Measurements from ENCODE around the gene CDKL5. TPM values are rescaled to one million over a fixed set of nuclear protein-coding genes. Genes with fewer than 3 reads are reported as not detected.

CDKL5 gene
- total RNA-seq, 1 donor from 2014 or later, result 30.6 TPM

DNA sequence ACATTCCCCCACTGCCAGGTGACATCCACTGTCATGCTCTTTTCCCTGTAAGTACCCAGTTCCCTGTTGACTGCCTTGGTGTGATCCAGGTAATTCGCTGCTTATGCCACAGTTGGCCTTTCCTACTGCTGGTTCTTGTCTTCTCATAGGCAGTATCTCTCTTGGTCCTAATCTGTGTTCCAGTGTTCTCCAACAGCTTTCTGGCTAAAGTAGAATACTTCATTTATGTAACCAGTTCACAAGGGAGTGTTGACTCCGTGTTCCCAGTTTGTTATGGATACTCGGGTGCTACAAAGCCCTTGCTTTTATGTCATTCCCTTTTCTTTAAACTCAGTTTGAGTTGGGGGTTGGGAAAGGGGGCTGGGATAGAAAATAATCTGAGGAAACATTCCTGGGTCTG, 148.1 kb downstream of the CDKL5 start:
- no peaks in the 10 kb centered on the region for H3K4me1 ChIP-seq
- H3K9me3 ChIP-seq, result no peaks in the 10 kb centered on the region
- intact Hi-C loops (cut with DNase I), result no loop called here
- DNase-seq (no peak), ATAC-seq (peak in 1 of 2 donors; percentile 32)
- no peaks in the 10 kb centered on the region for H3K36me3 ChIP-seq
- TF ChIP-seq, protein P1, sequence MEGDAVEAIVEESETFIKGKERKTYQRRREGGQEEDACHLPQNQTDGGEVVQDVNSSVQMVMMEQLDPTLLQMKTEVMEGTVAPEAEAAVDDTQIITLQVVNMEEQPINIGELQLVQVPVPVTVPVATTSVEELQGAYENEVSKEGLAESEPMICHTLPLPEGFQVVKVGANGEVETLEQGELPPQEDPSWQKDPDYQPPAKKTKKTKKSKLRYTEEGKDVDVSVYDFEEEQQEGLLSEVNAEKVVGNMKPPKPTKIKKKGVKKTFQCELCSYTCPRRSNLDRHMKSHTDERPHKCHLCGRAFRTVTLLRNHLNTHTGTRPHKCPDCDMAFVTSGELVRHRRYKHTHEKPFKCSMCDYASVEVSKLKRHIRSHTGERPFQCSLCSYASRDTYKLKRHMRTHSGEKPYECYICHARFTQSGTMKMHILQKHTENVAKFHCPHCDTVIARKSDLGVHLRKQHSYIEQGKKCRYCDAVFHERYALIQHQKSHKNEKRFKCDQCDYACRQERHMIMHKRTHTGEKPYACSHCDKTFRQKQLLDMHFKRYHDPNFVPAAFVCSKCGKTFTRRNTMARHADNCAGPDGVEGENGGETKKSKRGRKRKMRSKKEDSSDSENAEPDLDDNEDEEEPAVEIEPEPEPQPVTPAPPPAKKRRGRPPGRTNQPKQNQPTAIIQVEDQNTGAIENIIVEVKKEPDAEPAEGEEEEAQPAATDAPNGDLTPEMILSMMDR (IDR thresholded peaks at IDR 0.05), result no peak
- H3K27me3 ChIP-seq (ENCODE audit: low read depth), result no peaks in the 10 kb centered on the region
- H3K27ac ChIP-seq, result no peak overlapping the region
- H3K4me3 ChIP-seq, result no peak overlapping the region

- Histone ChIP-seq H3K9me3 (no peaks in the 10 kb centered on the region), H3K4me3 (no peak overlapping the region), H3K27ac (no peak overlapping the region), H3K36me3 (no peaks in the 10 kb centered on the region), H3K4me1 (no peaks in the 10 kb centered on the region), H3K27me3 (ENCODE audit: low read depth) (no peaks in the 10 kb centered on the region)
- no peak for DNase-seq
- TF ChIP-seq, protein P1 (IDR thresholded peaks at IDR 0.05), result no peak
- intact Hi-C loops (cut with DNase I), result no loop called here
- ATAC-seq, result peak in 1 of 2 donors; percentile 45
Observed at GRCh38 chrX:18574591-18574990, 149.2 kb downstream of the CDKL5 start.

DNA sequence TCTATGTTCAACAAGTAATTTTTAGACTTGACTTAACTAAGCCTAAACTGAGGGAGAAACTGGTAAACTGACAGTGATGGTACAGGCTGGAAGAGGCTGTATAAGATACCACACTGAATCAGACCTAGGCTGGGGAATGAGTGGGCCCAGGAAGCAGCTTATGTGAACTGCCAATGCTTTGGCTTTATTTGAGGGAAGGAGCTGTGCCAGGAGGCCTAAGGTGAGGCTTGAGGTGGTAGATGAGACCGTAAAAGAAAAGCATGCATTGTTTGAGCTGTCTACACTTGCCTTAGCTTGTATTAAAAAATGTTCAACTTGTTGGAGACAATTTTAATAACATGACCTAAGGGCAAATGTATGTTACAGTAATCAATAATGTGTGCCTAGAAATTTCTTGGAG, 150.3 kb downstream of the CDKL5 start:
- H3K4me1 ChIP-seq, result no peaks in the 10 kb centered on the region
- H3K27ac ChIP-seq, result no peak overlapping the region
- peaks cover 2% of the 10 kb centered on the region for H3K36me3 ChIP-seq
- TF ChIP-seq, protein P1 (IDR thresholded peaks at IDR 0.05), result no peak
- intact Hi-C loops (cut with DNase I), result no loop called here
- no peak for DNase-seq
- ATAC-seq, result no peak
- no peaks in the 10 kb centered on the region for H3K9me3 ChIP-seq
- H3K27me3 ChIP-seq (ENCODE audit: low read depth), result no peaks in the 10 kb centered on the region
- no peak overlapping the region for H3K4me3 ChIP-seq

GRCh38 chrX:18577400-18577799, 152.0 kb downstream of the CDKL5 start:
- ATAC-seq, result no peak
- H3K27ac ChIP-seq, result no peak overlapping the region

DNA sequence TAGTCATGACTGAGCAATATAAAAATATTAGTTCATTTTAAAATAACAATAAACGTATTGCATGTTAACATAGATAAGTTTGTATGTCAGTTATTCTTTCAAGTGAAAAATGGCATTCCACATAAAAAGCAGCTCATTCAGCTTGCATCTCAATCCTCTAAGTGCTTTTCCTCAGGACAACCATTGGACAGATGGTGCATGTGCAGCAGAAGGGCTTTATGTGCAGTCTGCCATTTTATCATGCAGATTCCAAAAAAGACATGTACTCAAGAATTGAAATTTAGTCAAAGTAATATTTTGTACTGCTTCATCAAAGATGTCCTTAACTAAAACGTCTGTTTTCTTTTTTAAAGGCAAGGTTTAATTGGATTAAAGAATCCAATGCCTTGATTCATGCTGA, 153.1 kb downstream of the CDKL5 start:
- no peaks in the 10 kb centered on the region for H3K4me1 ChIP-seq
- H3K27ac ChIP-seq, result no peak overlapping the region
- TF ChIP-seq, protein P1 (IDR thresholded peaks at IDR 0.05), result no peak
- H3K4me3 ChIP-seq, result no peak overlapping the region
- intact Hi-C loops (cut with DNase I), result no loop called here
- peaks cover 2% of the 10 kb centered on the region for H3K36me3 ChIP-seq
- ATAC-seq (no peak), DNase-seq (no peak)
- H3K9me3 ChIP-seq, result no peaks in the 10 kb centered on the region
- H3K27me3 ChIP-seq (ENCODE audit: low read depth), result no peaks in the 10 kb centered on the region

More at GRCh38 chrX:18577400-18577799, 152.0 kb downstream of the CDKL5 start:
- Histone ChIP-seq H3K4me3 (no peak overlapping the region), H3K36me3 (peaks cover 2% of the 10 kb centered on the region), H3K27me3 (ENCODE audit: low read depth) (no peaks in the 10 kb centered on the region), H3K9me3 (no peaks in the 10 kb centered on the region), H3K4me1 (no peaks in the 10 kb centered on the region)
- DNase-seq, result no peak
- intact Hi-C loops (cut with DNase I), result no loop called here
- TF ChIP-seq, protein P1 (IDR thresholded peaks at IDR 0.05), result no peak

- DNase-seq, result no peak
- intact Hi-C loops (cut with DNase I), result no loop called here
- H3K27ac ChIP-seq, result no peak overlapping the region
- no peak overlapping the region for H3K4me3 ChIP-seq
- TF ChIP-seq, protein P1 (IDR thresholded peaks at IDR 0.05), result no peak
- H3K4me1 ChIP-seq, result no peaks in the 10 kb centered on the region
- H3K36me3 ChIP-seq, result peaks cover 2% of the 10 kb centered on the region
- no peak for ATAC-seq
- no peaks in the 10 kb centered on the region for H3K27me3 ChIP-seq (ENCODE audit: low read depth)
- H3K9me3 ChIP-seq, result no peaks in the 10 kb centered on the region
Observed at GRCh38 chrX:18579495-18579894, 154.1 kb downstream of the CDKL5 start.
